Colon (tissue), 2 donors: ENCODE results near the gene EVI5.
A peak's percentile ranks its signal among the peaks of the same experiment; 100 is the strongest.
"Not testable (repeated sequence)": the region's sequence is repeated elsewhere in the genome, so short reads cannot be mapped to it uniquely, and the experiment has no call there.

Source experiments
- FAIRE-seq: peaks from 2 replicates; lab custom pipeline; 2012; peaks lifted over from hg19 to GRCh38; lab: Jason Lieb, UNC
- donor health status: control.
- donor health status: control.

The EVI5 gene

GRCh38 chr1:92747735-92748134 is 37.2 kb downstream of the EVI5 start:
- no peak for FAIRE-seq

- FAIRE-seq, result not testable (repeated sequence)
These were observed 38.7 kb downstream of the EVI5 start for GRCh38 chr1:92746255-92746654.

GRCh38 chr1:92743221-92743620 is 41.7 kb downstream of the EVI5 start:
- no peak for FAIRE-seq

DNA sequence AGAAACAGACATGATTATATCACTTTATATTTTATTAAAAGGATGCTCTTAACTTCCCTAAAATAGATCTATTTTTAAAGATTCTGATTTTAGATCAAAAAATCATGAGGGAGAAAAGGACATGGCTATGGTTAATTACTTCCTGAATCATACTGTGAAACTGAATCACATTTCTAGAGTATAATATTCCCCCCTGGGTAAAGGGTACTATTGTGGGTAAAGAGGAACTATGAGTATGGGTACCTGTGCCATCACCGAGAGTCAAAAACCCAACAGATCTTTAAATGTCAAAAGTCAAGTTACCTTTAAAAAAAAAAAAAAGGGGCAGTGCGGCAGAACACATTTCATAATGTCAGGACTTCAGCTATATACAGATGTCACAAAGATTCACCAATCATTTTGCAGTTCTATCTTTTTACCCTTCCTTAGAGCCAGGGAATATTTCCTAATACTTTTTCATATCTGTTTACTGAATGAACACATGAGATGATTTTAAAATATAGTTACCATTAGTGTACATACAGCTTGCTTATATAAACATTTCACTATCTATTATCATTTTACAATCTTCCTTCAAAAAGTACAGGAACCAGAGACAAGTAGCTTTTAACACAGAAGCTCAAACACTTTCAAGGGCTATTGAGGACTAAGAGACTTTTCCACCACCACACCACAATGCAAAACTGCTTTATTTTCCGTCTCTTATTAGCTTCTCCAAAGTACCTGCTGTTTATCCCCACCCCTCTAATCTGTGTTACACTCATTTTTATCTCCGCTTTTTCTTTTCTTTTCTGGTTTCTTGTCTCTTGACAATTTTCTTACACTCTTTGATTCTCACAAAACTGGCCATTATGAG is 45.0 kb downstream of the EVI5 start:
- FAIRE-seq, result no peak

DNA sequence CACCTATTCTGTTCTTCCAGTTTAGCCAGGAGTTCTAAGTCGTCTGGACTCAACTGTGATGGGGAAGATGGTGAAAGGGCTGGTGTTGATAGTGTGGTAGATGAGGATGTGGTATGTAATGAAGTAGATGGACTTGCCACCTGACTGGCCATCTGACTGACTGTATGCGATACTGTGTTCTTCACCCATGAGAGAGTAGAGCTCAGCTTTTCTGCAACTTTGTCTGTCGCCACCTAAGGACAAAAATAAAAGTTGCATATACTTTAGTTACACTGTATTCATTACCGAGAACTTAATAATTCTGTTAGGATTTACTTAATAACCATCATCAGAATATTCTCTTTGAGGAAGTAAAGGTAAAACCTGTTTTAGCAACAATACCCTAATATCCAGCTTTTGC is 48.5 kb downstream of the EVI5 start:
- no peak for FAIRE-seq

GRCh38 chr1:92730476-92730875 is 54.4 kb downstream of the EVI5 start:
- FAIRE-seq, result no peak

DNA sequence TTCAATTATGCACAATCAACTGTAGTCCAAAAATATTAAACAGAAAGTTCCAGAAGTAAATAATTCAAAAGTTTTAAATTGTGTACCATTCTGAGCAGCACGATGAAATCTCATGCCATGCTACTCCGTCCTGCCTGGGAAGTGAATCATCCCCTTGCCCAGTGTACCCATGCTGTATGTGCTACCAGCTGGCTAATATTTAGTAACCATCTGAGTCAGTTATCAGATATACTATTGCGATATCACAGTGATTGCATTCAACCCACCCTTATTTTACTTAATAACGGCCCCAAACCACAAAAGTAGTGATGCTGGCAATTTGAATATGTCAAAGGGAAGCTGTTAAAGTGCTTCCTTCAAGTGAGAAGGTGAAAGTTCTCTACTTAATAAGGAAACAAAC is 56.2 kb downstream of the EVI5 start:
- FAIRE-seq, result no peak

DNA sequence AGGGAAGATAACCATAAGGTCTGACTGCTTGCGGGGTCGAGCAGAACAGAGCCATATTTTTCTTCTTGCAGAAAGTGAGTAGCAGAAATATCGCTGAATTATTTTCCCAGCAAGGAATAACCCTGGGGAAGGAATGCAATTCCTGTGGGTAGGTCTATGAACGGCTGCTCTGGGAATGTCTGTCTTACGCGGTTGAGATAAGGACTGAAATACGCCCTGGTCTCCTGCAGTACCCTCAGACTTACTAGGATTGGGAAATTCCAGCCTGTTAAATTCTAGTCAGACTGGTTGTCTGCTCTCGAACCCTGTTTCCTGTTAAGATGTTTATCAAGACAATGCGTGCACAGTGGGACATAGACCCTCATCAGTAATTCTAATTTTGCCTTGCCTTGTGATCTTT is 61.2 kb downstream of the EVI5 start:
- not testable (repeated sequence) for FAIRE-seq

DNA sequence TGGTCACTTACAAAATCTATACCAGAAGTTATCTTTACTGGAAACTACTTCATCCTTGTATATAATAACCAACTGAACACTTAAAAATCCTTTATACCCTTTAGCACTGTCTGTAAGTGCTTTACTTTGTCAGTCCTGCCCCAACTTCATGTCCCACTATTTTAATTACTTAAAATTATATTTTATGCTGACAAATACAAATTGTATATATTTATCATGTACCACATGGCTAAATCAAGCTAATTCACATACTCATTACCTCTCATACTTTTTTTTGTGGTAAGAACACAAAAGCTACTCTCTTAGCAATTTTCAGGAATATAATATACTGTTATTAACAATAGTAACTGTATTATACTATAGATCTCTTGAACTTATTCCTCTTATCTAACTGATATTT is 63.0 kb downstream of the EVI5 start:
- FAIRE-seq, result no peak

- not testable (repeated sequence) for FAIRE-seq
These were observed 63.8 kb downstream of the EVI5 start for GRCh38 chr1:92721157-92721556.

DNA sequence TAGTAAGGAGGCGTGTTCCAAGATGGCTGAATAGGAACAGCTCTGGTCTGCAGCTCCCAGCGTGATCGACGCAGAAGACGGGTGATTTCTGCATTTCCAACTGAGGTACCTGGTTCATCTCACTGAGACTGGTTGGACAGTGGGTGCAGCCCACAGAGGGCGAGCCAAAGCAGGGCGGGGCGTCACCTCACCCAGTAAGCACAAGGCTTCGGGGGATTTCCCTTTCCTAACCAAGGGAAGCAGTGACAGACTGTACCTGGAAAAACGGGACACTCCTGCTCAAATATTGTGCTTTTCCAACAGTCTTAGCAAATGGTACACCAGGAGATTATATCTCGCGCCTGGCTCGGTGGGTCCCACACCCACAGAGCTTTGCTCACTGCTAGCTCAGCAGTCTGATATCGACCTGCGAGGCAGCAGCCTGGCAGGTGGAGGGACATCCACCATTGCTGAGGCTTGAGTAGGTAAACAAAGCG is 69.4 kb downstream of the EVI5 start:
- FAIRE-seq, result not testable (repeated sequence)

- peak; percentile 24 for FAIRE-seq
These were observed 71.0 kb downstream of the EVI5 start for GRCh38 chr1:92713939-92714338.

GRCh38 chr1:92711473-92712165 is 73.3 kb downstream of the EVI5 start:
- FAIRE-seq, result no peak

DNA sequence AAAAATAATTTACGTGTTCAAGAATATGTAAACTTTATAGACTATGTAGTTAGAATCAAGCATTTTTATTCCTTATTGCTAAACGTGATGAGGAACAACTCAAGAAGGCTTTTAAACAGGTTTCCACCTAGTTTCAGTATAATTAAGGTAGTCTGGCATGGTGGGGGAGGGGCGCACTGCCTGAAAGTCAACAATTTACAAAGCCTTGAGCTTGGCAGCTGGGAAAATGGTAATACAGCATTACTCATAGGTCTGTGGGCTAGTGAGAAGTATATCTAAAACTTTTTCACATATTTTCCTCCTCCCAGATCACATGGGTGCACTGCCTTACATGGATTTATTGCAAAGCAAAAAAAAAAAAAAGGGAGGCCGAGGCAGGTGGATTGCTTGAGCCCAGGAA is 75.2 kb downstream of the EVI5 start:
- no peak for FAIRE-seq

- FAIRE-seq, result no peak
These were observed 76.4 kb downstream of the EVI5 start for GRCh38 chr1:92708368-92708950.

GRCh38 chr1:92707709-92708108 is 77.2 kb downstream of the EVI5 start:
- no peak for FAIRE-seq

DNA sequence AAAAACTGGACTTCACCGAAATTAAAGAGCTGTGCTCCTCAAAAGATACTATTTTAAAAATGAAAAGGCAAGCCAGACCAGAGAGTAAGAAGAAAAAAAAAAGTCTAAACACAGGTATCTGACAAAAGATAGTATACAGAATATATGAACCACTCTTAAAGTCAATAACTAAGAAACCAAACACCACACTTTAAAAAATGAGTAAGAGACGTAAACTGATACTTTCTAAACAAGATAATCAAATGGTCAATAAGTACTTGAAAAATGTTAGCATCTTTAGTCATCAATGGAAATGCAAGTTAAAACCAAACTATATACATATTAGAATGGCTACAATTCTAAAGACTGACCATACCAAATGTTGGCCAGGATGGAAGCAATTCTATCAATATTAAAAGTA is 77.6 kb downstream of the EVI5 start:
- FAIRE-seq, result no peak

- no peak for FAIRE-seq
These were observed 79.5 kb downstream of the EVI5 start for GRCh38 chr1:92705446-92705845.

- no peak for FAIRE-seq
These were observed 83.8 kb downstream of the EVI5 start for GRCh38 chr1:92701147-92701546.

DNA sequence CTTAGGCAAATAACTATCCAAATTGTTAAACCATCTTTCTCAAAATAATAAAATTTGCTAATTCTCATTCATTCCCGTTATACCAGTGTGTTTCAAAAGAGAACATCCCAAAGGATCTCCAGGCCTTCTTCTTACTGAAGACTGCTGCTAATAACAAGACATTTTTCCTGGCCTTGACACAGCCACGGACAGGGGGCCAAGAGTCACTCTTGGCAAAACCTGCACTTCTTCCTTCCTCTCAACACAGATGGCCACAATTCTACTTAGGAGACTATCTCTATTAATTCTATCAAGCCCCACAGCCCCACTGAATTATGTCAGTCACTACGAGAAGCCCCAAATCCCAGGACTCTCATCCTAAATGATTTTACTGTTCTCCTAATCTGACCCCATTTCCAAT is 86.0 kb downstream of the EVI5 start:
- no peak for FAIRE-seq

- no peak for FAIRE-seq
These were observed 89.8 kb downstream of the EVI5 start for GRCh38 chr1:92695104-92695503.

GRCh38 chr1:92691925-92692324 is 93.0 kb downstream of the EVI5 start:
- FAIRE-seq, result no peak
